ENCODE measurements around the gene NCAM1.

NCAM1 gene

GRCh38 chr11:113213549-113213948, 252.3 kb downstream of the NCAM1 start:
- DNase-seq, result no peak

- no peak for DNase-seq
Observed at GRCh38 chr11:113222241-113222640, 261.0 kb downstream of the NCAM1 start.

GRCh38 chr11:113234888-113235287, 273.7 kb downstream of the NCAM1 start:
- no peak for DNase-seq

GRCh38 chr11:113237261-113237660, 276.0 kb downstream of the NCAM1 start:
- no peak for DNase-seq

GRCh38 chr11:113238721-113239120, 277.5 kb downstream of the NCAM1 start:
- no peak for DNase-seq

- DNase-seq, result no peak
Observed at GRCh38 chr11:113240389-113240788, 279.2 kb downstream of the NCAM1 start.

- DNase-seq, result no peak
Observed at GRCh38 chr11:113240790-113241635, 279.8 kb downstream of the NCAM1 start.

GRCh38 chr11:113241636-113242054, 280.4 kb downstream of the NCAM1 start:
- no peak for DNase-seq

- no peak for DNase-seq
Observed at GRCh38 chr11:113242060-113242459, 280.8 kb downstream of the NCAM1 start.

- DNase-seq, result no peak
Observed at GRCh38 chr11:113242767-113243397, 281.7 kb downstream of the NCAM1 start.

- no peak for DNase-seq
Observed at GRCh38 chr11:113243696-113244095, 282.5 kb downstream of the NCAM1 start.

- no peak for DNase-seq
Observed at GRCh38 chr11:113245216-113245615, 284.0 kb downstream of the NCAM1 start.

GRCh38 chr11:113247221-113247620, 286.0 kb downstream of the NCAM1 start:
- no peak for DNase-seq

- DNase-seq, result no peak
Observed at GRCh38 chr11:113247966-113248365, 286.7 kb downstream of the NCAM1 start.

- DNase-seq, result no peak
Observed at GRCh38 chr11:113248702-113249490, 287.7 kb downstream of the NCAM1 start.

- no peak for DNase-seq
Observed at GRCh38 chr11:113249491-113249763, 288.2 kb downstream of the NCAM1 start.

GRCh38 chr11:113249786-113250185, 288.6 kb downstream of the NCAM1 start:
- DNase-seq, result no peak

- DNase-seq, result no peak
Observed at GRCh38 chr11:113251281-113251680, 290.1 kb downstream of the NCAM1 start.

- no peak for DNase-seq
Observed at GRCh38 chr11:113253406-113253805, 292.2 kb downstream of the NCAM1 start.

- no peak for DNase-seq
Observed at GRCh38 chr11:113255096-113255495, 293.9 kb downstream of the NCAM1 start.

GRCh38 chr11:113255741-113256140, 294.5 kb downstream of the NCAM1 start:
- no peak for DNase-seq

GRCh38 chr11:113256431-113257202, 295.4 kb downstream of the NCAM1 start:
- DNase-seq, result no peak

GRCh38 chr11:113260096-113260425, 298.8 kb downstream of the NCAM1 start:
- no peak for DNase-seq
